ENCODE measurements around the gene LOXL1. TPM values are rescaled to one million over a fixed set of nuclear protein-coding genes. Genes with fewer than 3 reads are reported as not detected.

Gene LOXL1
- total and polyA plus RNA-seq, 2 donors (not counting 1 experiment from before 2014, with no cell fraction given): 0.21 to 0.49 TPM

- Histone ChIP-seq H2AFZ (ENCODE audit: insufficient read depth, low read depth, low read length, poor library complexity, severe bottlenecking) (no peak overlapping the region), H3K9ac (ENCODE audit: low read length) (no peak overlapping the region), H3K4me1 (ENCODE audit: control insufficient read depth in 2 of 2, insufficient read depth in 2 of 2, low read length in 2 of 2) (no peaks in the 10 kb centered on the region), H3K79me2 (ENCODE audit: control insufficient read depth, insufficient read depth, low read length) (no peaks in the 10 kb centered on the region), H3K4me3 (ENCODE audit: control extremely low read depth in 1 of 5, extremely low read depth in 1 of 5, insufficient read depth in 1 of 5, low read depth in 2 of 5, low read length in 4 of 5) (no peak overlapping the region), H3K4me2 (replicated peaks; ENCODE audit: low read depth, low read length, poor library complexity, severe bottlenecking) (no peak overlapping the region), H4K20me1 (ENCODE audit: control insufficient read depth, insufficient read depth, low read length, poor library complexity, severe bottlenecking) (no peaks in the 10 kb centered on the region), H3K36me3 (replicated peaks in 1 of 2; ENCODE audit: control extremely low read depth in 1 of 2, control insufficient read depth in 1 of 2, extremely low read depth in 1 of 2, insufficient read depth in 2 of 2, low read length in 1 of 2) (no peaks in the 10 kb centered on the region), H3K27me3 (replicated peaks in 1 of 4; ENCODE audit: control extremely low read depth in 1 of 4, control insufficient read depth in 3 of 4, insufficient read depth in 4 of 4, low read length in 3 of 4) (peaks cover 0 to 7% (median 0%) of the 10 kb centered on the region in 4 experiments), H3K9me3 (ENCODE audit: control extremely low read depth in 1 of 3, control insufficient read depth in 2 of 3, insufficient read depth in 1 of 3, low read length in 2 of 3) (peaks cover 0 to 6% (median 0%) of the 10 kb centered on the region in 3 donors), H3K27ac (ENCODE audit: low read length in 2 of 2) (no peak overlapping the region)
- Mint-ChIP-seq H3K4me1 (no peaks in the 10 kb centered on the region), H3K27me3 (peaks cover 28% of the 10 kb centered on the region), H3K27ac (no peak overlapping the region), H3K4me3 (no peak overlapping the region), H3K9me3 (ENCODE audit: insufficient read depth) (no peaks in the 10 kb centered on the region)
- ChIA-PET CTCF (no interaction called here), POLR2A (no interaction called here)
- TF ChIP-seq CTCF (IDR thresholded peaks at IDR 0.05): no peak
- TF ChIP-seq EZH2 (IDR thresholded peaks at IDR 0.05; ENCODE audit: borderline replicate concordance, insufficient read depth, low read depth, low read length, poor library complexity, severe bottlenecking): no peak
- ATAC-seq (ENCODE audit: low read depth) (no peak), DNase-seq (no peak)
- WGBS (ENCODE audit: insufficient coverage): 84% methylated on average over 5 of the region's 5 CpGs
- intact Hi-C loops (cut with micrococcal nuclease): no loop called here
Observed at GRCh38 chr15:73886717-73887345, 39.4 kb upstream of the LOXL1 start.

GRCh38 chr15:73887481-73887880 lies 38.8 kb upstream of the LOXL1 start:
- TF ChIP-seq CTCF (IDR thresholded peaks at IDR 0.05) (no peak), EZH2 (IDR thresholded peaks at IDR 0.05; ENCODE audit: borderline replicate concordance, insufficient read depth, low read depth, low read length, poor library complexity, severe bottlenecking) (no peak)
- Histone ChIP-seq H3K27ac (ENCODE audit: low read length in 2 of 2) (no peak overlapping the region), H3K27me3 (replicated peaks in 1 of 4; ENCODE audit: control extremely low read depth in 1 of 4, control insufficient read depth in 3 of 4, insufficient read depth in 4 of 4, low read length in 3 of 4) (peaks cover 0 to 7% (median 0%) of the 10 kb centered on the region in 4 experiments), H3K36me3 (replicated peaks in 1 of 2; ENCODE audit: control extremely low read depth in 1 of 2, control insufficient read depth in 1 of 2, extremely low read depth in 1 of 2, insufficient read depth in 2 of 2, low read length in 1 of 2) (no peaks in the 10 kb centered on the region), H3K4me1 (ENCODE audit: control insufficient read depth in 2 of 2, insufficient read depth in 2 of 2, low read length in 2 of 2) (no peaks in the 10 kb centered on the region), H3K79me2 (ENCODE audit: control insufficient read depth, insufficient read depth, low read length) (no peaks in the 10 kb centered on the region), H2AFZ (ENCODE audit: insufficient read depth, low read depth, low read length, poor library complexity, severe bottlenecking) (no peak overlapping the region), H3K4me3 (ENCODE audit: control extremely low read depth in 1 of 5, extremely low read depth in 1 of 5, insufficient read depth in 1 of 5, low read depth in 2 of 5, low read length in 4 of 5) (no peak overlapping the region), H3K4me2 (replicated peaks; ENCODE audit: low read depth, low read length, poor library complexity, severe bottlenecking) (no peak overlapping the region), H3K9ac (ENCODE audit: low read length) (no peak overlapping the region), H4K20me1 (ENCODE audit: control insufficient read depth, insufficient read depth, low read length, poor library complexity, severe bottlenecking) (no peaks in the 10 kb centered on the region), H3K9me3 (ENCODE audit: control extremely low read depth in 1 of 3, control insufficient read depth in 2 of 3, insufficient read depth in 1 of 3, low read length in 2 of 3) (peaks cover 0 to 13% (median 0%) of the 10 kb centered on the region in 3 donors)
- 62% methylated on average over 7 of the region's 7 CpGs for WGBS (ENCODE audit: insufficient coverage)
- POLR2A ChIA-PET: no interaction called here
- DNase-seq (no peak), ATAC-seq (ENCODE audit: low read depth) (no peak)
- H3K4me3 Mint-ChIP-seq: no peak overlapping the region
- CTCF ChIA-PET: interaction anchor here (1.3 kb wide), 1 partner anchor 13 kb away, joined by 4 read pairs; no protein-coding TSS in a partner anchor
- H3K9me3 Mint-ChIP-seq (ENCODE audit: insufficient read depth): peaks cover 2% of the 10 kb centered on the region
- H3K27me3 Mint-ChIP-seq: peaks cover 22% of the 10 kb centered on the region
- intact Hi-C loops (cut with micrococcal nuclease): no loop called here
- no peaks in the 10 kb centered on the region for H3K4me1 Mint-ChIP-seq
- no peak overlapping the region for H3K27ac Mint-ChIP-seq

Data from B cell (primary cell).